Ovary (tissue), 9 donors: Measurements from ENCODE around the gene YEATS2. TPM values are rescaled to one million over a fixed set of nuclear protein-coding genes. Genes with fewer than 3 reads are reported as not detected.

Experiments used
- DNase-seq, 5 donors: peaks; one replicate each; pipeline ENCODE4 v3.0.0-alpha.2; 2019 to 2020
- H3K27ac ChIP-seq, 2 donors: fragments of 200-600 bp; one replicate each; pipeline versions ENCODE4 v1.5.1 to v1.8.0; 2019 to 2022
- H3K27me3 ChIP-seq: fragments of 200-600 bp; one replicate; pipeline ENCODE4 v1.8.0; 2022
- H3K36me3 ChIP-seq: fragments of 200-600 bp; sonication (generic); one replicate; pipeline ENCODE4 v1.5.1; 2019
- H3K4me1 ChIP-seq: one replicate; pipeline ENCODE4 v1.8.1; 2013; ENCODE audit warnings: mild to moderate bottlenecking, moderate library complexity; ENCODE audit not compliant: insufficient read depth
- H3K4me3 ChIP-seq: fragments of 200-600 bp; sonication (generic); one replicate; pipeline ENCODE4 v1.5.1; 2017
- H3K9me3 ChIP-seq, 2 donors: fragments of 200-600 bp in 1 of 2; sonication (generic) in 1 of 2; one replicate each; pipeline versions ENCODE4 v1.5.1 to v1.8.1; 2013 to 2019; ENCODE audit warnings: mild to moderate bottlenecking in 1 of 2, moderate library complexity in 1 of 2
- CTCF ChIP-seq, 3 donors: fragments of 450-650 bp in 2 of 3; fragments of 200-600 bp in 1 of 3; IDR thresholded peaks; one replicate each; pipeline versions ENCODE4 v1.5.1 to v1.8.0; 2016 to 2022; ENCODE audit warnings: antibody characterized with exemption in 3 of 3, mild to moderate bottlenecking in 1 of 3
- EP300 ChIP-seq: sonication (generic); formaldehyde crosslinking; IDR thresholded peaks from one replicate; pipeline ENCODE4 v1.6.1; 2017; ENCODE audit warnings: antibody characterized with exemption
- POLR2A ChIP-seq: fragments of 450-650 bp; IDR thresholded peaks from one replicate; pipeline ENCODE4 v1.6.1; 2017; ENCODE audit warnings: antibody characterized with exemption, mild to moderate bottlenecking, moderate library complexity
- WGBS, 3 donors: extraction: QIAGEN DNeasy Blood & Tissue Kit in 1 of 3; methylation state at CpG; one replicate each; pipeline versions ENCODE4 v1.1.5 to v1.1.7; 2013 to 2017; 5-methylcytosine and 5-hydroxymethylcytosine counted together
- intact Hi-C, 4 donors: fragments of 100-400 bp; cut with DNase I; formaldehyde crosslinking; loops; one replicate each; pipeline versions ENCODE4 v1.11.0 to v1.15.1; 2022 to 2023
- polyA plus RNA-seq, 2 donors: library from polyadenylated mRNA; stranded (reverse); fragments of 200-250 nt in 1 of 2; fragments of 350-450 nt in 1 of 2; fragmentation: Illumina TruSeq in 1 of 2; extraction: RNeasy Lipid Tissue Mini Kit (QIAGEN cat#74804) in 1 of 2; gene quantifications; one replicate each; pipeline ENCODE4 v1.2.3, GENCODE V29; 2013 to 2014
- total RNA-seq, 7 donors: library from RNA; depleted of rRNA in 2 of 7; stranded (reverse); fragments of >200 nt in 2 of 7; fragmentation: NEBNext Ultra II Directional in 3 of 7; extraction: Animal tissue kit (Norgen Biotek cat#: 25700) in 3 of 7; gene quantifications; one replicate each; pipeline versions ENCODE4 v1.1.0 to v1.2.4, GENCODE V29; 2016 to 2023
- donor health status: DM: no; HTN: no; CAD: no; lungs with moderate emphysema.
- donor health status: DM: no; HTN: no; CAD: no.
- donor health status: Bipolar disorder and iron deficiency.
- donor health status: DM: yes; HTN: yes; CAD: no.
- donor health status: DM: no; HTN: no; CAD: no.
- donor health status: DM: yes; HTN: yes; CAD: no.

The YEATS2 gene
- total and polyA plus RNA-seq, 9 donors = 11.3 to 35.5 (median 26.0) TPM

- DNase-seq = no peak
- no peak for TF ChIP-seq POLR2A
- no peak for TF ChIP-seq EP300
- no peaks in the 10 kb centered on the region for H3K9me3 ChIP-seq
- no peak overlapping the region for H3K27ac ChIP-seq
- no peaks in the 10 kb centered on the region for H3K4me1 ChIP-seq
- WGBS, 3 donors = 74 to 83% (median 77%) methylated on average over 6 of the region's 6 CpGs
- intact Hi-C loops = no loop called here
- no peak overlapping the region for H3K4me3 ChIP-seq
- no peaks in the 10 kb centered on the region for H3K36me3 ChIP-seq
- no peaks in the 10 kb centered on the region for H3K27me3 ChIP-seq
Measured at GRCh38 chr3:183802989-183803388, 105.4 kb downstream of the YEATS2 start.

GRCh38 chr3:183807209-183807728 lies 109.7 kb downstream of the YEATS2 start:
- Histone ChIP-seq H3K27me3 (no peaks in the 10 kb centered on the region), H3K4me1 (no peaks in the 10 kb centered on the region), H3K4me3 (no peak overlapping the region), H3K27ac (no peak overlapping the region), H3K36me3 (no peaks in the 10 kb centered on the region), H3K9me3 (no peaks in the 10 kb centered on the region)
- WGBS, 3 donors = 88 to 90% (median 88%) methylated on average over 12 of the region's 12 CpGs
- no peak for DNase-seq
- intact Hi-C loops = no loop called here
- no peak for TF ChIP-seq CTCF (IDR thresholded peaks at IDR 0.05)
- TF ChIP-seq POLR2A = no peak
- TF ChIP-seq EP300 = no peak

- H3K4me1 ChIP-seq = no peaks in the 10 kb centered on the region
- no peak for DNase-seq
- no peak overlapping the region for H3K27ac ChIP-seq
- H3K27me3 ChIP-seq = no peaks in the 10 kb centered on the region
- no peaks in the 10 kb centered on the region for H3K9me3 ChIP-seq
- no peaks in the 10 kb centered on the region for H3K36me3 ChIP-seq
- no peak overlapping the region for H3K4me3 ChIP-seq
- 87 to 92% (median 87%) methylated on average over 12 of the region's 12 CpGs for WGBS, 3 donors
- intact Hi-C loops = no loop called here
- TF ChIP-seq EP300 (no peak), CTCF (IDR thresholded peaks at IDR 0.05) (no peak), POLR2A (no peak)
Measured at GRCh38 chr3:183807881-183808280, 110.3 kb downstream of the YEATS2 start.

GRCh38 chr3:183808355-183808754 lies 110.8 kb downstream of the YEATS2 start:
- Histone ChIP-seq H3K4me1 (no peaks in the 10 kb centered on the region), H3K27me3 (no peaks in the 10 kb centered on the region), H3K27ac (no peak overlapping the region), H3K36me3 (no peaks in the 10 kb centered on the region), H3K9me3 (no peaks in the 10 kb centered on the region), H3K4me3 (no peak overlapping the region)
- DNase-seq = no peak
- intact Hi-C loops = no loop called here
- 93 to 96% (median 93%) methylated on average over 11 of the region's 11 CpGs for WGBS, 3 donors
- TF ChIP-seq EP300 (no peak), POLR2A (no peak), CTCF (IDR thresholded peaks at IDR 0.05) (no peak)

- DNase-seq = no peak
- no peak overlapping the region for H3K27ac ChIP-seq
- intact Hi-C loops = no loop called here
- H3K36me3 ChIP-seq = no peaks in the 10 kb centered on the region
- no peaks in the 10 kb centered on the region for H3K27me3 ChIP-seq
- H3K4me1 ChIP-seq = no peaks in the 10 kb centered on the region
- no peak overlapping the region for H3K4me3 ChIP-seq
- H3K9me3 ChIP-seq = no peaks in the 10 kb centered on the region
- no peak for TF ChIP-seq POLR2A
- no peak for TF ChIP-seq CTCF (IDR thresholded peaks at IDR 0.05)
- TF ChIP-seq EP300 = no peak
- WGBS, 3 donors = 85 to 87% (median 86%) methylated on average over 5 of the region's 5 CpGs
Measured at GRCh38 chr3:183809270-183809669, 111.7 kb downstream of the YEATS2 start.
